Erythroblast (primary cell): ENCODE results near the gene DLX2.

Experiments
- GATA1 ChIP-seq: IDR thresholded peaks from 2 replicates; pipeline ENCODE4 v1.6.1; 2011; ENCODE audit warnings: low read depth, mild to moderate bottlenecking, control low read depth, low read length, moderate library complexity
- POLR2A ChIP-seq: IDR thresholded peaks from 2 replicates; pipeline ENCODE4 v1.6.1; 2011; ENCODE audit warnings: mild to moderate bottlenecking, low read length

DNA sequence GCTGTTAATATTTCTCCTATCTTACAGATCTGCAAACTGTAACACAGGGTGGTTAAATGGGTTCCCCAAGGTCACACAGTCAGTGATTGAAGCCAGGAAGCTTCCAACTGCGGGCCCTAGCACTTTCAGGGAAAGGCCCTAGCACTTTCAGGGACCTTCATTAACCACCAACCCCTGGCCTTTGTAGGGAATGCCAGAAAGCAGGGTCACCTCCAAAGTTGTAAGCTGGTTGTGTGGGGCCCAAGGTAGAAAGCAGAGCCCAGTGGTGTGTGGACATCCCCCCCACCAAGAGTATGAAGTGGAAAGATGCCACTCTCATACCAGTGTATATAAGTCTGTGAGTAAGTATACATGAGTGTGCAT lies 4.4 kb downstream of the DLX2 start:
- TF ChIP-seq POLR2A (no peak), GATA1 (no peak)
